Mesendoderm (in vitro differentiated cells): Measurements from ENCODE around the gene LAMA3.

Experiments used
- DNase-seq: peaks from one replicate; pipeline ENCODE4 v3.0.0; 2013
- H2AK5ac ChIP-seq: 2 replicates; pipeline ENCODE4 v1.6.1; 2013; ENCODE audit warnings: low read length, inconsistent platforms
- H2BK120ac ChIP-seq: 2 replicates; pipeline ENCODE4 v1.6.1; 2013; ENCODE audit warnings: low read depth, mild to moderate bottlenecking, low read length, moderate library complexity, mixed read lengths
- H2BK15ac ChIP-seq: replicated peaks from 2 replicates; pipeline ENCODE4 v1.6.1; 2013; ENCODE audit warnings: low read depth, mild to moderate bottlenecking, moderate library complexity
- H2BK5ac ChIP-seq: 2 replicates; pipeline ENCODE4 v1.6.1; 2013; ENCODE audit warnings: low read length, inconsistent platforms
- H3K18ac ChIP-seq: 2 replicates; pipeline ENCODE4 v1.6.1; 2013; ENCODE audit warnings: mild to moderate bottlenecking, low read length, mixed read lengths
- H3K23ac ChIP-seq: one replicate; pipeline ENCODE4 v1.6.1; 2013; ENCODE audit warnings: low read length
- H3K27ac ChIP-seq: 2 replicates; pipeline ENCODE4 v1.5.1; 2013; ENCODE audit warnings: low read depth, mild to moderate bottlenecking, inconsistent platforms, low read length, moderate library complexity
- H3K27me3 ChIP-seq: 2 replicates; pipeline ENCODE4 v1.6.1; 2013; ENCODE audit warnings: low read length, control low read depth, mild to moderate bottlenecking, inconsistent platforms; ENCODE audit not compliant: insufficient read depth, poor library complexity
- H3K36me3 ChIP-seq: 2 replicates; pipeline ENCODE4 v1.6.1; 2013; ENCODE audit warnings: low read length, inconsistent platforms; ENCODE audit not compliant: control insufficient read depth, insufficient read depth
- H3K4ac ChIP-seq: one replicate; pipeline ENCODE4 v1.6.1; 2013; ENCODE audit warnings: low read depth, mild to moderate bottlenecking, low read length, moderate library complexity
- H3K4me1 ChIP-seq: 2 replicates; pipeline ENCODE4 v1.6.1; 2013; ENCODE audit warnings: low read depth, low read length, inconsistent platforms; ENCODE audit not compliant: control insufficient read depth
- H3K4me2 ChIP-seq: 2 replicates; pipeline ENCODE4 v1.6.1; 2013; ENCODE audit warnings: low read length
- H3K4me3 ChIP-seq: 2 replicates; pipeline ENCODE4 v1.5.1; 2013; ENCODE audit warnings: mild to moderate bottlenecking, low read length
- H3K56ac ChIP-seq: one replicate; pipeline ENCODE4 v1.6.1; 2013; ENCODE audit warnings: low read length
- H3K79me1 ChIP-seq: 2 replicates; pipeline ENCODE4 v1.6.1; 2013; ENCODE audit warnings: low read length, inconsistent platforms
- H3K79me2 ChIP-seq: 2 replicates; pipeline ENCODE4 v1.6.1; 2013; ENCODE audit warnings: mild to moderate bottlenecking, low read length; ENCODE audit not compliant: control insufficient read depth, insufficient read depth
- H3K9ac ChIP-seq: 2 replicates; pipeline ENCODE4 v1.6.1; 2013; ENCODE audit warnings: low read length, inconsistent platforms
- H4K5ac ChIP-seq: one replicate; pipeline ENCODE4 v1.6.1; 2013; ENCODE audit warnings: low read length
- H4K8ac ChIP-seq: one replicate; pipeline ENCODE4 v1.6.1; 2013; ENCODE audit warnings: low read depth, mild to moderate bottlenecking, control low read depth, low read length, moderate library complexity
- WGBS: extraction: QIAGEN DNeasy Blood & Tissue Kit; methylation state at CpG from one replicate; pipeline ENCODE4 v1.1.7; 2013; ENCODE audit warnings: low lambda C conversion rate, missing lambda C conversion rate; ENCODE audit not compliant: insufficient coverage; ENCODE audit errors: extremely low coverage; 5-methylcytosine and 5-hydroxymethylcytosine counted together

The LAMA3 gene

GRCh38 chr18:23793985-23794867, 105.0 kb downstream of the LAMA3 start:
- Histone ChIP-seq H2BK5ac (no peak overlapping the region), H4K8ac (no peak overlapping the region), H3K4me1 (no peaks in the 10 kb centered on the region), H3K4ac (no peak overlapping the region), H3K4me3 (no peak overlapping the region), H2BK15ac (no peak overlapping the region), H3K36me3 (no peaks in the 10 kb centered on the region), H3K79me1 (no peaks in the 10 kb centered on the region), H3K4me2 (no peak overlapping the region), H2BK120ac (no peak overlapping the region), H3K9ac (no peak overlapping the region), H3K79me2 (no peaks in the 10 kb centered on the region), H3K56ac (no peak overlapping the region), H4K5ac (no peak overlapping the region), H3K27me3 (no peaks in the 10 kb centered on the region), H2AK5ac (no peak overlapping the region), H3K18ac (no peak overlapping the region), H3K23ac (no peak overlapping the region), H3K27ac (no peak overlapping the region)
- WGBS = no CpG with 5 or more reads among the region's 6 CpGs
- DNase-seq = peak; percentile 50

DNA sequence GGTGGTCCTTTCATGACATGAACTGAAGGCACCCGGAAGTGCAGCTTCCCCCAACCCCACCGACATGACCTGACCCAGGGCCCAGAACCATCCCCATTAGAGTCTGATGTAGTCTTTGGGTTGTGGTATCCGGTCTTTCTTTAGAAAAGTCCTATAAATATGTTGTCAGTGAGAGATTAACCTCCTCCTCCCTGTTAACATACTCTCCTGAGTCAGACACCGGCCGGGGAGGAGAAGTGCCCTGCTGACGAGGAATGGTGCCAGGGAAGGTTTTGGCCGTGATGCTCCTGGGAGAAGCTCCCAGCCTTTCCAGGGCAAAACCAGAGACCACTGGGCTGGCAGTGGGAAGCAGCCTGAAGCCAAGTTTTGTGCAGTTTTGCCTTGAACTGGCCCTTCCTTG, 109.0 kb downstream of the LAMA3 start:
- no peak overlapping the region for H3K4me2 ChIP-seq
- DNase-seq = no peak
- H2AK5ac ChIP-seq = no peak overlapping the region
- no peaks in the 10 kb centered on the region for H3K4me1 ChIP-seq
- no peak overlapping the region for H2BK120ac ChIP-seq
- no peak overlapping the region for H4K5ac ChIP-seq
- H4K8ac ChIP-seq = no peak overlapping the region
- H3K56ac ChIP-seq = no peak overlapping the region
- H3K4me3 ChIP-seq = no peak overlapping the region
- H2BK5ac ChIP-seq = no peak overlapping the region
- no peak overlapping the region for H3K27ac ChIP-seq
- no CpG with 5 or more reads among the region's 7 CpGs for WGBS
- no peaks in the 10 kb centered on the region for H3K79me2 ChIP-seq
- H3K27me3 ChIP-seq = no peaks in the 10 kb centered on the region
- no peak overlapping the region for H3K4ac ChIP-seq
- H2BK15ac ChIP-seq = no peak overlapping the region
- no peak overlapping the region for H3K18ac ChIP-seq
- no peak overlapping the region for H3K9ac ChIP-seq
- no peaks in the 10 kb centered on the region for H3K79me1 ChIP-seq
- no peaks in the 10 kb centered on the region for H3K36me3 ChIP-seq
- no peak overlapping the region for H3K23ac ChIP-seq

DNA sequence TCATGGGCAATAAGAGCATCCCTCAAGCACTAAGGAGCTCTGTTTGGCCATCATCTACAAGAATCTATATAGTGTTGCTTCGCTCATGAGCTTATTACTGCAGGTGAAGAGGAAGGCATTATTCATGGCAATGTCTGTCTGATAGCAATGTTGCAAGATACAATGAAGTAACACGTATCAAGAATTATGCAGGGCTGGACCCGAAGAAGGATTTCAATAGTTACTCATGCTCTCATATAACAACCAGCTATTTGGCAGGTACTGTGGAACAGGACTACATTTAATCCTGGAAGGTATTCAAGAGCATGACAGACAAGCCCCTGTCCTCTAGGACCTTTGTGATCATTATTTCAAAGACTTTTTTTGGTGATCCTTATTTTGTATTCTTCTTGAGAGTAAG, 109.6 kb downstream of the LAMA3 start:
- WGBS = no CpG with 5 or more reads among the region's 3 CpGs
- Histone ChIP-seq H3K27ac (no peak overlapping the region), H2BK120ac (no peak overlapping the region), H4K5ac (no peak overlapping the region), H3K9ac (no peak overlapping the region), H3K36me3 (no peaks in the 10 kb centered on the region), H4K8ac (no peak overlapping the region), H3K27me3 (no peaks in the 10 kb centered on the region), H3K4me2 (no peak overlapping the region), H3K4me1 (no peaks in the 10 kb centered on the region), H3K23ac (no peak overlapping the region), H2BK15ac (no peak overlapping the region), H3K18ac (no peak overlapping the region), H3K79me1 (no peaks in the 10 kb centered on the region), H2BK5ac (no peak overlapping the region), H2AK5ac (no peak overlapping the region), H3K56ac (no peak overlapping the region), H3K4me3 (no peak overlapping the region), H3K79me2 (no peaks in the 10 kb centered on the region), H3K4ac (no peak overlapping the region)
- DNase-seq = no peak

DNA sequence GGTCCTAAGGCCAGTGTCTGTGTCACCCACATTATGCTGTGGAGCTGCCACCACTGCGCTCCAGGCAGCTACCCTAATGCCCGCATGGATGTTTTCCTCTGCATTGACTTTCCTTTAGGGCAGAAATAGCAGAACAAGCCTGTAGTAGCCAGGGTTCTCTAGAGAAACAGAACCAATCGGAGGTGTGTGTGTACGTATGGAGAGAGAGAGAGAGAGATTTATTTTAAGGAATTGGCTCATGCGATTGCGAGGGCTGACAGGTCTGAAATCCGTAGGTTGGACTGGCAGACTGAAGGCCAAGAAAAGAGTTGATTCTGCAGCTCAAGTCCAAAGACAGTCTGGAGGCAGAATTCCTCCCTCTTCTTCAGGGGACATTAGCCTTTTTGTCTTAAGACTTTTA, 110.3 kb downstream of the LAMA3 start:
- no CpG with 5 or more reads among the region's 7 CpGs for WGBS

GRCh38 chr18:23800902-23801301, 111.6 kb downstream of the LAMA3 start:
- H3K27me3 ChIP-seq = no peaks in the 10 kb centered on the region
- no peak overlapping the region for H3K56ac ChIP-seq
- H3K27ac ChIP-seq = no peak overlapping the region
- H2BK5ac ChIP-seq = no peak overlapping the region
- no peak overlapping the region for H4K5ac ChIP-seq
- no peaks in the 10 kb centered on the region for H3K36me3 ChIP-seq
- H3K23ac ChIP-seq = no peak overlapping the region
- no peaks in the 10 kb centered on the region for H3K4me1 ChIP-seq
- no peak overlapping the region for H3K9ac ChIP-seq
- no peak overlapping the region for H2BK120ac ChIP-seq
- no peak overlapping the region for H4K8ac ChIP-seq
- H3K18ac ChIP-seq = no peak overlapping the region
- H2BK15ac ChIP-seq = no peak overlapping the region
- no peak for DNase-seq
- no CpG with 5 or more reads among the region's 3 CpGs for WGBS
- no peak overlapping the region for H2AK5ac ChIP-seq
- no peaks in the 10 kb centered on the region for H3K79me2 ChIP-seq
- no peak overlapping the region for H3K4me3 ChIP-seq
- H3K4ac ChIP-seq = no peak overlapping the region
- no peaks in the 10 kb centered on the region for H3K79me1 ChIP-seq
- H3K4me2 ChIP-seq = no peak overlapping the region

More for the DNA sequence above, 110.3 kb downstream of the LAMA3 start:
- Histone ChIP-seq H2BK120ac (no peak overlapping the region), H3K23ac (no peak overlapping the region), H3K4me3 (no peak overlapping the region), H3K36me3 (no peaks in the 10 kb centered on the region), H4K5ac (no peak overlapping the region), H3K27me3 (no peaks in the 10 kb centered on the region), H4K8ac (no peak overlapping the region), H3K4me1 (no peaks in the 10 kb centered on the region), H2BK15ac (no peak overlapping the region), H3K79me2 (no peaks in the 10 kb centered on the region), H3K18ac (no peak overlapping the region), H2BK5ac (no peak overlapping the region), H3K27ac (no peak overlapping the region), H2AK5ac (no peak overlapping the region), H3K4me2 (no peak overlapping the region), H3K4ac (no peak overlapping the region), H3K79me1 (no peaks in the 10 kb centered on the region), H3K9ac (no peak overlapping the region), H3K56ac (no peak overlapping the region)
- no peak for DNase-seq

- no peak overlapping the region for H3K56ac ChIP-seq
- no peak overlapping the region for H3K4me3 ChIP-seq
- H3K18ac ChIP-seq = no peak overlapping the region
- H2BK120ac ChIP-seq = no peak overlapping the region
- H3K4me2 ChIP-seq = no peak overlapping the region
- H3K4me1 ChIP-seq = no peaks in the 10 kb centered on the region
- no peak overlapping the region for H4K8ac ChIP-seq
- H3K23ac ChIP-seq = no peak overlapping the region
- H3K9ac ChIP-seq = no peak overlapping the region
- H3K79me1 ChIP-seq = no peaks in the 10 kb centered on the region
- no peak overlapping the region for H4K5ac ChIP-seq
- H3K4ac ChIP-seq = no peak overlapping the region
- H3K36me3 ChIP-seq = no peaks in the 10 kb centered on the region
- H2AK5ac ChIP-seq = no peak overlapping the region
- no peak overlapping the region for H3K27ac ChIP-seq
- H2BK15ac ChIP-seq = no peak overlapping the region
- no peaks in the 10 kb centered on the region for H3K79me2 ChIP-seq
- no CpG with 5 or more reads among the region's 2 CpGs for WGBS
- no peak for DNase-seq
- no peak overlapping the region for H2BK5ac ChIP-seq
- no peaks in the 10 kb centered on the region for H3K27me3 ChIP-seq
Observed at GRCh38 chr18:23802817-23803216, 113.6 kb downstream of the LAMA3 start.
